GM19463 (cell line): ENCODE measurements around the gene DAPK1.

ENCODE experiments used
- ATAC-seq: cut with Tn5 transposase; IDR thresholded peaks from one replicate; pipeline ENCODE4 v1.9.1; 2021; ENCODE audit warnings: mild to moderate bottlenecking, moderate library complexity; ENCODE audit not compliant: unreplicated experiment

DAPK1 gene

GRCh38 chr9:87662808-87663528 lies 165.3 kb downstream of the DAPK1 start:
- ATAC-seq, result no peak

- ATAC-seq, result no peak
These were observed 165.9 kb downstream of the DAPK1 start for GRCh38 chr9:87663556-87663955.

GRCh38 chr9:87664153-87665060 lies 166.7 kb downstream of the DAPK1 start:
- no peak for ATAC-seq

GRCh38 chr9:87665505-87665904 lies 167.8 kb downstream of the DAPK1 start:
- ATAC-seq, result no peak

GRCh38 chr9:87667164-87667738 lies 169.6 kb downstream of the DAPK1 start:
- ATAC-seq, result no peak

GRCh38 chr9:87668222-87668621 lies 170.6 kb downstream of the DAPK1 start:
- no peak for ATAC-seq

GRCh38 chr9:87668722-87669121 lies 171.1 kb downstream of the DAPK1 start:
- no peak for ATAC-seq

- no peak for ATAC-seq
These were observed 173.1 kb downstream of the DAPK1 start for GRCh38 chr9:87670572-87671264.

- ATAC-seq, result no peak
These were observed 173.8 kb downstream of the DAPK1 start for GRCh38 chr9:87671478-87671877.

- no peak for ATAC-seq
These were observed 174.3 kb downstream of the DAPK1 start for GRCh38 chr9:87671925-87672324.

GRCh38 chr9:87672586-87672985 lies 174.9 kb downstream of the DAPK1 start:
- no peak for ATAC-seq

- no peak for ATAC-seq
These were observed 175.9 kb downstream of the DAPK1 start for GRCh38 chr9:87673446-87674120.

- no peak for ATAC-seq
These were observed 177.1 kb downstream of the DAPK1 start for GRCh38 chr9:87674565-87675299.

- no peak for ATAC-seq
These were observed 178.3 kb downstream of the DAPK1 start for GRCh38 chr9:87675906-87676515.

- ATAC-seq, result no peak
These were observed 179.5 kb downstream of the DAPK1 start for GRCh38 chr9:87676976-87677775.

- no peak for ATAC-seq
These were observed 180.3 kb downstream of the DAPK1 start for GRCh38 chr9:87677776-87678587.

- ATAC-seq, result no peak
These were observed 181.1 kb downstream of the DAPK1 start for GRCh38 chr9:87678650-87679355.
